ENCODE data around the gene PRELID3B.
A peak's percentile ranks its signal among the peaks of the same experiment; 100 is the strongest.

Gene PRELID3B

GRCh38 chr20:59055302-59055701 lies 12.7 kb upstream of the PRELID3B start:
- TF ChIP-seq EZH2phosphoT487 (conservative IDR thresholded peaks at IDR 0.05; ENCODE audit: low read length) (no peak), CTCF (IDR thresholded peaks at IDR 0.05; ENCODE audit: insufficient read depth, low read length, poor library complexity, severe bottlenecking) (peak; percentile 18)
- Histone ChIP-seq H3K4me3 (ENCODE audit: insufficient read depth, low read length, poor library complexity, severe bottlenecking) (no peak overlapping the region), H2AFZ (ENCODE audit: low read depth, low read length, severe bottlenecking) (no peak overlapping the region), H3K9me3 (ENCODE audit: insufficient read depth, low read length) (no peaks in the 10 kb centered on the region), H3K27me3 (ENCODE audit: low read length) (no peaks in the 10 kb centered on the region), H3K4me2 (ENCODE audit: low read depth, low read length, poor library complexity, severe bottlenecking) (no peak overlapping the region), H3K79me2 (ENCODE audit: insufficient read depth, low read length) (no peaks in the 10 kb centered on the region), H3K9ac (ENCODE audit: low read length) (no peak overlapping the region), H4K20me1 (ENCODE audit: low read depth, low read length) (no peaks in the 10 kb centered on the region), H3F3A (ENCODE audit: insufficient read depth) (no peaks in the 10 kb centered on the region; the same call in 1 of the 2 replicates), H3K9me2 (replicated peaks; ENCODE audit: insufficient read depth, low read length) (no peaks in the 10 kb centered on the region), H3K27ac (ENCODE audit: low read depth, low read length) (no peak overlapping the region), H3K36me3 (ENCODE audit: low read length) (no peaks in the 10 kb centered on the region)

GRCh38 chr20:59051666-59052185 lies 9.1 kb upstream of the PRELID3B start:
- no peaks in the 10 kb centered on the region for H4K20me1 ChIP-seq (ENCODE audit: low read depth, low read length)
- H2AFZ ChIP-seq (ENCODE audit: low read depth, low read length, severe bottlenecking), result no peak overlapping the region
- no peak overlapping the region for H3K9ac ChIP-seq (ENCODE audit: low read length)
- H3K36me3 ChIP-seq (ENCODE audit: low read length), result no peaks in the 10 kb centered on the region
- no peaks in the 10 kb centered on the region; the same call in 1 of the 2 replicates for H3F3A ChIP-seq (ENCODE audit: insufficient read depth)
- no peak overlapping the region for H3K27ac ChIP-seq (ENCODE audit: low read depth, low read length)
- TF ChIP-seq EZH2phosphoT487 (conservative IDR thresholded peaks at IDR 0.05; ENCODE audit: low read length), result no peak
- no peak for TF ChIP-seq CTCF (IDR thresholded peaks at IDR 0.05; ENCODE audit: insufficient read depth, low read length, poor library complexity, severe bottlenecking)
- no peaks in the 10 kb centered on the region for H3K9me3 ChIP-seq (ENCODE audit: insufficient read depth, low read length)
- H3K27me3 ChIP-seq (ENCODE audit: low read length), result no peaks in the 10 kb centered on the region
- no peak overlapping the region for H3K4me2 ChIP-seq (ENCODE audit: low read depth, low read length, poor library complexity, severe bottlenecking)
- no peaks in the 10 kb centered on the region for H3K9me2 ChIP-seq (replicated peaks; ENCODE audit: insufficient read depth, low read length)
- H3K79me2 ChIP-seq (ENCODE audit: insufficient read depth, low read length), result no peaks in the 10 kb centered on the region
- no peak overlapping the region for H3K4me3 ChIP-seq (ENCODE audit: insufficient read depth, low read length, poor library complexity, severe bottlenecking)

GRCh38 chr20:59050437-59050836 lies 7.9 kb upstream of the PRELID3B start:
- Histone ChIP-seq H3F3A (ENCODE audit: insufficient read depth) (no peaks in the 10 kb centered on the region), H3K27me3 (ENCODE audit: low read length) (no peaks in the 10 kb centered on the region), H3K4me3 (ENCODE audit: insufficient read depth, low read length, poor library complexity, severe bottlenecking) (no peak overlapping the region), H3K27ac (ENCODE audit: low read depth, low read length) (no peak overlapping the region), H3K79me2 (ENCODE audit: insufficient read depth, low read length) (no peaks in the 10 kb centered on the region), H3K36me3 (ENCODE audit: low read length) (no peaks in the 10 kb centered on the region), H4K20me1 (ENCODE audit: low read depth, low read length) (no peaks in the 10 kb centered on the region), H3K9ac (ENCODE audit: low read length) (no peak overlapping the region), H2AFZ (ENCODE audit: low read depth, low read length, severe bottlenecking) (no peak overlapping the region), H3K4me2 (ENCODE audit: low read depth, low read length, poor library complexity, severe bottlenecking) (no peak overlapping the region), H3K9me3 (ENCODE audit: insufficient read depth, low read length) (no peaks in the 10 kb centered on the region), H3K9me2 (replicated peaks; ENCODE audit: insufficient read depth, low read length) (no peaks in the 10 kb centered on the region)
- no peak for TF ChIP-seq CTCF (IDR thresholded peaks at IDR 0.05; ENCODE audit: insufficient read depth, low read length, poor library complexity, severe bottlenecking)
- TF ChIP-seq EZH2phosphoT487 (conservative IDR thresholded peaks at IDR 0.05; ENCODE audit: low read length), result no peak
